NCI-H1436 treated with DMSO at 0.1 percent for 48 hours (cell line): ENCODE data around the gene POU6F2.

Experiments used
- DNase-seq: peaks from one replicate; lab custom pipeline; 2025; lab: John Stamatoyannopoulos, UW

POU6F2 gene

GRCh38 chr7:39451901-39452300 is 474.2 kb downstream of the POU6F2 start:
- no peak for DNase-seq

GRCh38 chr7:39453743-39454355 is 476.1 kb downstream of the POU6F2 start:
- DNase-seq = no peak

- DNase-seq = no peak
Measured at GRCh38 chr7:39458061-39458745, 480.5 kb downstream of the POU6F2 start.

GRCh38 chr7:39459636-39460035 is 481.9 kb downstream of the POU6F2 start:
- DNase-seq = no peak

- DNase-seq = no peak
Measured at GRCh38 chr7:39460486-39460885, 482.8 kb downstream of the POU6F2 start.

GRCh38 chr7:39461263-39461820 is 483.6 kb downstream of the POU6F2 start:
- no peak for DNase-seq

GRCh38 chr7:39463252-39463651 is 485.5 kb downstream of the POU6F2 start:
- no peak for DNase-seq

GRCh38 chr7:39464350-39465054 is 486.8 kb downstream of the POU6F2 start:
- DNase-seq = no peak

- no peak for DNase-seq
Measured at GRCh38 chr7:39465055-39465929, 487.6 kb downstream of the POU6F2 start.

GRCh38 chr7:39468261-39468660 is 490.6 kb downstream of the POU6F2 start:
- no peak for DNase-seq

GRCh38 chr7:39468808-39469374 is 491.2 kb downstream of the POU6F2 start:
- DNase-seq = no peak

- no peak for DNase-seq
Measured at GRCh38 chr7:39480901-39481300, 503.2 kb downstream of the POU6F2 start.

GRCh38 chr7:39488467-39489393 is 511.0 kb downstream of the POU6F2 start:
- DNase-seq = no peak

GRCh38 chr7:39490296-39490695 is 512.6 kb downstream of the POU6F2 start:
- DNase-seq = no peak

GRCh38 chr7:39493934-39494333 is 516.2 kb downstream of the POU6F2 start:
- no peak for DNase-seq

- no peak for DNase-seq
Measured at GRCh38 chr7:39501358-39501757, 523.6 kb downstream of the POU6F2 start.

- no peak for DNase-seq
Measured at GRCh38 chr7:39504963-39505362, 527.3 kb downstream of the POU6F2 start.

GRCh38 chr7:39507866-39508551 is 530.3 kb downstream of the POU6F2 start:
- no peak for DNase-seq

- no peak for DNase-seq
Measured at GRCh38 chr7:39509436-39509835, 531.7 kb downstream of the POU6F2 start.

- DNase-seq = no peak
Measured at GRCh38 chr7:39509912-39510311, 532.2 kb downstream of the POU6F2 start.
